ENCODE results near the gene NAALADL2.

GRCh38 chr3:175270198-175270837 is 411.2 kb downstream of the NAALADL2 start:
- TF ChIP-seq, protein P1, sequence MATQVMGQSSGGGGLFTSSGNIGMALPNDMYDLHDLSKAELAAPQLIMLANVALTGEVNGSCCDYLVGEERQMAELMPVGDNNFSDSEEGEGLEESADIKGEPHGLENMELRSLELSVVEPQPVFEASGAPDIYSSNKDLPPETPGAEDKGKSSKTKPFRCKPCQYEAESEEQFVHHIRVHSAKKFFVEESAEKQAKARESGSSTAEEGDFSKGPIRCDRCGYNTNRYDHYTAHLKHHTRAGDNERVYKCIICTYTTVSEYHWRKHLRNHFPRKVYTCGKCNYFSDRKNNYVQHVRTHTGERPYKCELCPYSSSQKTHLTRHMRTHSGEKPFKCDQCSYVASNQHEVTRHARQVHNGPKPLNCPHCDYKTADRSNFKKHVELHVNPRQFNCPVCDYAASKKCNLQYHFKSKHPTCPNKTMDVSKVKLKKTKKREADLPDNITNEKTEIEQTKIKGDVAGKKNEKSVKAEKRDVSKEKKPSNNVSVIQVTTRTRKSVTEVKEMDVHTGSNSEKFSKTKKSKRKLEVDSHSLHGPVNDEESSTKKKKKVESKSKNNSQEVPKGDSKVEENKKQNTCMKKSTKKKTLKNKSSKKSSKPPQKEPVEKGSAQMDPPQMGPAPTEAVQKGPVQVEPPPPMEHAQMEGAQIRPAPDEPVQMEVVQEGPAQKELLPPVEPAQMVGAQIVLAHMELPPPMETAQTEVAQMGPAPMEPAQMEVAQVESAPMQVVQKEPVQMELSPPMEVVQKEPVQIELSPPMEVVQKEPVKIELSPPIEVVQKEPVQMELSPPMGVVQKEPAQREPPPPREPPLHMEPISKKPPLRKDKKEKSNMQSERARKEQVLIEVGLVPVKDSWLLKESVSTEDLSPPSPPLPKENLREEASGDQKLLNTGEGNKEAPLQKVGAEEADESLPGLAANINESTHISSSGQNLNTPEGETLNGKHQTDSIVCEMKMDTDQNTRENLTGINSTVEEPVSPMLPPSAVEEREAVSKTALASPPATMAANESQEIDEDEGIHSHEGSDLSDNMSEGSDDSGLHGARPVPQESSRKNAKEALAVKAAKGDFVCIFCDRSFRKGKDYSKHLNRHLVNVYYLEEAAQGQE (IDR thresholded peaks at IDR 0.05; ENCODE audit: low read depth): no peak
- TF ChIP-seq, protein P2, sequence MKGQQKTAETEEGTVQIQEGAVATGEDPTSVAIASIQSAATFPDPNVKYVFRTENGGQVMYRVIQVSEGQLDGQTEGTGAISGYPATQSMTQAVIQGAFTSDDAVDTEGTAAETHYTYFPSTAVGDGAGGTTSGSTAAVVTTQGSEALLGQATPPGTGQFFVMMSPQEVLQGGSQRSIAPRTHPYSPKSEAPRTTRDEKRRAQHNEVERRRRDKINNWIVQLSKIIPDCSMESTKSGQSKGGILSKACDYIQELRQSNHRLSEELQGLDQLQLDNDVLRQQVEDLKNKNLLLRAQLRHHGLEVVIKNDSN (IDR thresholded peaks at IDR 0.05): no peak
- no peak for TF ChIP-seq EP300 (IDR thresholded peaks at IDR 0.05; ENCODE audit: borderline replicate concordance)
- TF ChIP-seq YY1 (IDR thresholded peaks at IDR 0.05; ENCODE audit: low read depth): no peak
- TF ChIP-seq RAD21 (IDR thresholded peaks at IDR 0.05; ENCODE audit: low read depth): no peak
